NCI-H748 (cell line): ENCODE measurements around the gene SIGMAR1.

Source experiments
- DNase-seq: peaks from one replicate; lab custom pipeline; 2025; ENCODE audit not compliant: unreplicated experiment; lab: John Stamatoyannopoulos, UW

SIGMAR1 gene

GRCh38 chr9:34606190-34606589, 31.4 kb downstream of the SIGMAR1 start:
- no peak for DNase-seq

GRCh38 chr9:34603610-34604231, 33.9 kb downstream of the SIGMAR1 start:
- peak; percentile 75 for DNase-seq

GRCh38 chr9:34601937-34602573, 35.5 kb downstream of the SIGMAR1 start:
- DNase-seq, result no peak

GRCh38 chr9:34600908-34601307, 36.7 kb downstream of the SIGMAR1 start:
- no peak for DNase-seq

- DNase-seq, result no peak
Observed at GRCh38 chr9:34599546-34599945, 38.0 kb downstream of the SIGMAR1 start.

GRCh38 chr9:34594177-34594576, 43.4 kb downstream of the SIGMAR1 start:
- DNase-seq, result no peak

- peak; percentile 25 for DNase-seq
Observed at GRCh38 chr9:34592895-34593601, 44.5 kb downstream of the SIGMAR1 start.

GRCh38 chr9:34591917-34592866, 45.4 kb downstream of the SIGMAR1 start:
- no peak for DNase-seq

GRCh38 chr9:34591248-34591916, 46.2 kb downstream of the SIGMAR1 start:
- DNase-seq, result peak; percentile 77

- DNase-seq, result peak; percentile 43
Observed at GRCh38 chr9:34590381-34591247, 47.0 kb downstream of the SIGMAR1 start.

- DNase-seq, result peak; percentile 72
Observed at GRCh38 chr9:34589636-34590380, 47.8 kb downstream of the SIGMAR1 start, which contains the start of gene CNTFR. TSS of gene CNTFR (minus strand) at chr9:34589724. CDS start at chr9:34568981, 20,743 bp downstream.

GRCh38 chr9:34588671-34589635, 48.6 kb downstream of the SIGMAR1 start:
- DNase-seq, result peak; percentile 62

GRCh38 chr9:34587271-34587670, 50.3 kb downstream of the SIGMAR1 start:
- DNase-seq, result no peak

GRCh38 chr9:34585946-34586669, 51.5 kb downstream of the SIGMAR1 start:
- DNase-seq, result no peak

GRCh38 chr9:34584970-34585369, 52.6 kb downstream of the SIGMAR1 start:
- DNase-seq, result no peak
